GM13977 (cell line): ENCODE data around the gene NFATC2.

ENCODE experiments used
- DNase-seq: peaks from one replicate; pipeline ENCODE4 v3.0.0; 2012; ENCODE audit warnings: low spot score
- in situ Hi-C: fragments of 300-500 bp; cut with MboI; formaldehyde crosslinking; loops from one replicate; pipeline ENCODE4 v1.12.0; 2022; ENCODE audit warnings: low sequenced_read_pairs, low pct_unique_long_range_greater_than_20kb, mixed read lengths, inconsistent platforms; ENCODE audit not compliant: unreplicated experiment
- TF ChIP-seq, protein P1 (sequence below): IDR thresholded peaks from 2 replicates; pipeline ENCODE4 v1.5.1; 2012; ENCODE audit warnings: mild to moderate bottlenecking, control low read depth; ENCODE audit not compliant: insufficient read depth; ENCODE audit errors: extremely low read depth, missing control alignments

NFATC2 gene

DNA sequence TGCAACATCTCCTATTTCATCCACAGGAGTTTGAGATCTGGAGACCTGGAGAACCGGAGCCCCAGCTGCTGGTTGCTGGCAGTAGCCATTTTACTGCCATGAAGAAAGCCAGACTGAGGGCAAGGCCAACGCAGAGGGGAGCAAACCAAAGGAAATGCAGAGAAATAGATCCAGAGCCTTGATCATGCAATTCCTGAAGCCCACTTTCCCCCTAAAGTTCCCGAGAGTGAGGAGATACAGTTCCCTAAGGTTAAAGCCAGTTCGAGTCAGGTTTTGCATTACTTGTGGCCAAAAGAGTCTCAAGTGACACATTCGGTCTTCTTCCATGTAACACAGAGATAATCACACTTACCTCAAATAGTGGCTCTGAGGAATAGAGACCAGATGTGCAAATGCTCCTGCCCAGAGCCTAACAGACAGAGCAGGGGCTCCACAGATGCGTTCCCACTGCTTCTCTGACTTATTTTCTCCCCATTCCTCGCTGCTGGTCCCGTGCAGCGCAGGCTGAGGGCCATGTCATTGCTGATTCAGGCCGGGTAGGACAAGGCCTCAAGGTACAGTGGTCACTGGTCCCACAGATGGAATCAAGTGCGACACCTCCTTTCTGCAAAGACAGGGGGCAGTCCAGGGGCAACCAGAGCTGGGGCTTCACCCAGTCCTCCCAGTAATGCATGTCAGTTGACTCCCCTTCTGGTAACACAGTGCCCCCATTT is 35.1 kb upstream of the NFATC2 start:
- TF ChIP-seq, protein P1, sequence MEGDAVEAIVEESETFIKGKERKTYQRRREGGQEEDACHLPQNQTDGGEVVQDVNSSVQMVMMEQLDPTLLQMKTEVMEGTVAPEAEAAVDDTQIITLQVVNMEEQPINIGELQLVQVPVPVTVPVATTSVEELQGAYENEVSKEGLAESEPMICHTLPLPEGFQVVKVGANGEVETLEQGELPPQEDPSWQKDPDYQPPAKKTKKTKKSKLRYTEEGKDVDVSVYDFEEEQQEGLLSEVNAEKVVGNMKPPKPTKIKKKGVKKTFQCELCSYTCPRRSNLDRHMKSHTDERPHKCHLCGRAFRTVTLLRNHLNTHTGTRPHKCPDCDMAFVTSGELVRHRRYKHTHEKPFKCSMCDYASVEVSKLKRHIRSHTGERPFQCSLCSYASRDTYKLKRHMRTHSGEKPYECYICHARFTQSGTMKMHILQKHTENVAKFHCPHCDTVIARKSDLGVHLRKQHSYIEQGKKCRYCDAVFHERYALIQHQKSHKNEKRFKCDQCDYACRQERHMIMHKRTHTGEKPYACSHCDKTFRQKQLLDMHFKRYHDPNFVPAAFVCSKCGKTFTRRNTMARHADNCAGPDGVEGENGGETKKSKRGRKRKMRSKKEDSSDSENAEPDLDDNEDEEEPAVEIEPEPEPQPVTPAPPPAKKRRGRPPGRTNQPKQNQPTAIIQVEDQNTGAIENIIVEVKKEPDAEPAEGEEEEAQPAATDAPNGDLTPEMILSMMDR: no peak
- in situ Hi-C loops: no loop called here
- DNase-seq: no peak

DNA sequence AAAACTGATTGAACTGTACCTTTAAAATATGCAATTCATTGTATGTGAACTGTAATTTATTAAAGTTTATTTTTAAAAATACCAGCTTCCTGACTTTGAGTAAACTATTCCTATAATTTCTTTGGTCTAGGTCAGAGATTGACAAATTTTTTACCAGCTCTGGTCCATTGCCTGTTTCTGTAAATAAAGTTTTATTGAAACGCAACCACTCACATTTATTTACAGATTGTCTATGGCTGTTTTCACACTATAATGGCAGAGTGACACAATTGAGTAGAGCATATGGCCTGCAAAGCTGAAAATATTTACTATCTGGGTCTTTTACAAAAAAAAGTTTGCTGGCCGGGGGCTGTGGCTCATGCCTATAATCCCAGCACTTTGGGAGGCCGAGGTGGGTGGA is 33.0 kb upstream of the NFATC2 start:
- in situ Hi-C loops: no loop called here
- DNase-seq: no peak
- TF ChIP-seq, protein P1: no peak

DNA sequence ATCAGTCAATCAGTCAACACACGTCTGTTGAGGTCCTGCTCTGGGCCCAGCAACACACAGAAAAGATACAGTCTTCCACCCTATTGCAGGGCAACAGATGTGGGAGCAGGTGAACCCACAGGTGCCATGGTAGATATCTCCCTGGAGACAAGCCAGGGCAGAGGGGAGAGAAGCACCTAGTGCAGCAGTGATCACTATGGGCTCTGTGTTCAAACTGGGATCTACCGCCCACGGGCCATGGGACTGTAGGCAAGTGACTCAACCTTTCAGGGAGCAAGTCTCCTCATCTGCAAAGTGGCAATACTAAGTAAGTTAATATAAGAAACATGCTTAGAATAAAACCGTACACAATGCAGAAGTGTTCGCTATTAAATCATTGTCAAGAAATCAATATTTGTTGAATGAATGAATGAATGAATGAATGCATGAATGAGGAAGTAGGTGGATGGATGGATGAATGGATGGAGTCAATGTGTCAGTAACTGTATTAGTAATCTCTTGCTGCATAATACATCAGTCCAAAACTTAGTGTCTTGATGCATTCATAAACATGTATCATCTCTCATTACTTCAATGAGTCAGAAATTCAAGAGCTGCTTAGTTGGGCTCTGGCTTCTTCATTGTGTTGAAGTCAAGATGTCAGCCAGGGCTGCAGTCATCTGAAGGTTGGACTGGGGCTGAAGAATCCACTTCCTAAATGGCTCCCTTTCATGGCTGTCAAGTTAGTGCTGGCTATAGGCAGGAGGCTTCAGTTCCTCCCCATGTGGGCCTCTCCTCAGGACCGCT is 31.9 kb upstream of the NFATC2 start:
- no peak for DNase-seq
- in situ Hi-C loops: no loop called here
- TF ChIP-seq, protein P1: no peak

DNA sequence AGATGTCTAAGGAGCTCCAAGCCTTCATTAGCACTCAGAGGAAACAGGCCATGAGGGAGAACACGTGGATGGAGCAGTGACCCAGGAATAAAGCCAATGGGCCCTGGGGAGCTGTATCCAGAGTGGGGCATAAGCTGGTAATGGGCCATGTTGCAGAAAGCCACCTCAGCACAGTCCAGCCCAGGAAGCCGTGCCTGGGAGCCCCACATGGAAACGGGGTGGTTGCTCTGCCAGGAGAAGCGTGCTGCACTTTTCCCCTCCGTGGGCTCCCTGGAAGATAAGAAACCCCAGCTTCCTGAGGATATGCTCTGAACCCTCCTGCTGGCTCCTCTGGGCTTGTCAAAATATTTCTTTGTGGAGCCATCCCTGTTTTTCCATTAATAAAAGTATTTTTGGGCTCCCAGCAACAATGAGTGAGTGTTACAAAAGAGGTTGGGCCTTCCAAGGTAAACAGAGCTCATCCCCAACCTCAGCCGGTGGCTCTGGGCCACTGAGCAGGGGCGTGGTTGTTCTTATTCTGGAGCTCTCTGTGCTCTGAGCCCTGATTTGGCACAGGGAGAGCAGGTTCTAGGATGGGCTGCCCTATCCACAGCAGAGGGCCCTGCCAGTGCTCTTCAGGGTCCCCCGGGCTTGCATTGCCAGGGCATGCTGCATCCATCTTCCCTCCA is 31.2 kb upstream of the NFATC2 start:
- in situ Hi-C loops: no loop called here
- TF ChIP-seq, protein P1: no peak
- DNase-seq: no peak

DNA sequence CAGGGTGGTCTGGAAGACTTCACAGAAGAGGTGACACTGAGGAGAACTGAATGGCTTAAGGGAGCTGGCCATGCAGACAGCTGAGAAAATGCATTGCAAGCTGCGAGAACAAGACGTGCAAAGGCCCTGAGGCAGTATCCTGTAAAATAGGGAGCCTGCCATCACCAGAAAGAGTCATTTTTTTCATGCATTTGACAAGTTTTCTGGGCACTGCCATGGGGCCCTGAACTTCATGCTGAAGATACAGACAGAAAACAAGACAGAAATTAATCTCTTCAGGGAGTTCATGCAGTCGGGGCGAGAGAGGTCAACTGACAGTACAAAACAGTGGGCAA is 28.9 kb upstream of the NFATC2 start:
- TF ChIP-seq, protein P1: no peak
- in situ Hi-C loops: no loop called here
- no peak for DNase-seq

DNA sequence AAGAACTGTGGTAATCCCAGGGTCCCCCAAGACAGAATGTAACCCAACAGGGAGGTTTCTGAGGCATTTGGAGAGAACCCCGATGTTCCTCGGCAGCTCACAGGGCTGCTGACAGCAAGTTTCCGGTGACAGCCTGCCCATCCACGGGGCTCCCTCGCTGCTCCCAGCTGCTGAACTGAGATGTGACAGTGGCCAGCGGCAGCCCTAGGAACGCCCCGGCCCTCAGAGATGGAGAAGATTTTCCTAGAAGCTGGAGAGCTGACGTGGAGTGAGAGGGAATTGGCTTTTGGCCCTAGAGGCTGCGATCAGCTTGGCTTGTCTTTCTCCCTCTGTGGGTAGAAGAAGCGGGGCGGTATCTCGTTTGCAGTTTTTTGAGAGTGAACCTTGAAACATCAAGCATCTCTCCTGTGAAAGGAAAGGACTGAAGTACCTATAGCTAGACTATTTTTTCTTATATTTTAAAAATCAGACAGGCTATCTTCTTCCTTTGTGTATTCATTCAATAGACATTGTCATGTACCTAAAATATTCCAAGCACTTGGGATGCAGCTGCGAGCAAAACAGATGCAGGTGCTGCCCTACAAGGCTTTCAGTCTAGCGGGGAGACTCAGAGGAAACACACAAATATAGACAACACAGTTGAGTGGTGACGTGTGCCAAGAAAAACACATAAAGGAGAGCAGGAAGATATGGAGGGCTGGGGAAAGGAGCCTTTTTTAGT is 28.4 kb upstream of the NFATC2 start:
- in situ Hi-C loops: no loop called here
- TF ChIP-seq, protein P1: no peak
- DNase-seq: no peak
